HuH-7.5 (cell line): ENCODE measurements around the gene ARMC3.

Experiments
- DNase-seq: peaks from one replicate; pipeline ENCODE4 v3.0.0; 2011; ENCODE audit warnings: low spot score

Gene ARMC3

DNA sequence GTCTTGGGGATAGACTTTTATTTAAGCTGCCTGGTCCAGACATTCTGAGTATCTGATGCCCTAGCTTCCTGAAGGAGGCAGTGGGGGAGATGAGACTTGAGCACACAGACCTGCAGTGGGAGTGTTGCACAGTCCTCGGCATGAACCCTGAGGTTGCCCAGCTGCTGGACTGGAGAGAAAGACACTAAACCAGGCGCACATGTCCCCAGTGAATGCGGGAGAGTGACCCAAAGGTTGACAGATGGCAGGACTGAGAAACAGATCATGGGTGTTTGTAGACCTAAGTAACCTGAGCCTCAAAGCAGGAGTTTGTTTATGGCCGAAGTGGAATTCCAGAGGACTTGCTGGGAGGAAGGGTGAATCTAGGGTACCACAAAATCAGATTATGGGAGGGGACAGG, 151.8 kb downstream of the ARMC3 start:
- no peak for DNase-seq

- no peak for DNase-seq
Measured at GRCh38 chr10:23080262-23080661, 152.4 kb downstream of the ARMC3 start.

GRCh38 chr10:23081221-23081750, 153.4 kb downstream of the ARMC3 start:
- DNase-seq = no peak

GRCh38 chr10:23081891-23082290, 154.0 kb downstream of the ARMC3 start:
- DNase-seq = no peak
